ENCODE measurements around the gene PRKN. TPM values are rescaled to one million over a fixed set of nuclear protein-coding genes. Genes with fewer than 3 reads are reported as not detected.

PRKN gene
- total RNA-seq, 1 experiment from 2014 or later = 2.0 TPM

- DNase-seq = no peak
- Histone ChIP-seq H3T11ph (ENCODE audit: low read length) (no peak overlapping the region), H2BK5ac (ENCODE audit: insufficient read length, low read length) (no peak overlapping the region), H4K91ac (ENCODE audit: insufficient read length, low read depth, low read length) (no peak overlapping the region), H3K56ac (ENCODE audit: insufficient read length, low read depth, low read length) (no peak overlapping the region), H3K23ac (ENCODE audit: insufficient read length, low read depth, low read length) (no peak overlapping the region), H2BK12ac (ENCODE audit: insufficient read length, low read depth, low read length) (no peak overlapping the region), H2BK15ac (ENCODE audit: low read depth, low read length) (no peak overlapping the region), H2AK5ac (ENCODE audit: insufficient read length, low read length) (no peak overlapping the region), H3K9ac (ENCODE audit: extremely low read depth, insufficient read length, low read length) (no peak overlapping the region), H4K20me1 (ENCODE audit: control insufficient read depth, insufficient read depth, insufficient read length) (no peaks in the 10 kb centered on the region), H3K4ac (ENCODE audit: low read depth, low read length) (no peak overlapping the region), H3K14ac (ENCODE audit: insufficient read depth, low read length) (no peak overlapping the region), H3K79me1 (ENCODE audit: insufficient read depth, low read depth, low read length, poor library complexity, severe bottlenecking) (no peaks in the 10 kb centered on the region), H3K4me1 (ENCODE audit: insufficient read depth, low read length) (no peaks in the 10 kb centered on the region), H3K27ac (ENCODE audit: insufficient read length, low read depth, low read length) (no peak overlapping the region), H2AFZ (ENCODE audit: low read length) (no peak overlapping the region), H3K4me2 (ENCODE audit: insufficient read depth, insufficient read length, low read length) (no peak overlapping the region), H4K5ac (ENCODE audit: insufficient read length, low read depth, low read length) (no peak overlapping the region), H3K23me2 (ENCODE audit: insufficient read length, low read depth, low read length, poor library complexity, severe bottlenecking) (no peaks in the 10 kb centered on the region), H3K27me3 (ENCODE audit: insufficient read depth, low read length) (no peaks in the 10 kb centered on the region), H3K9me3 (ENCODE audit: control insufficient read depth, low read depth, low read length) (no peaks in the 10 kb centered on the region), H2BK20ac (ENCODE audit: low read depth, low read length, poor library complexity, severe bottlenecking) (no peak overlapping the region), H3K79me2 (ENCODE audit: insufficient read depth, low read length) (no peaks in the 10 kb centered on the region), H2BK120ac (ENCODE audit: low read depth, low read length, poor library complexity, severe bottlenecking) (no peak overlapping the region), H3K18ac (ENCODE audit: insufficient read length, low read depth, low read length) (no peak overlapping the region), H4K8ac (replicated peaks; ENCODE audit: insufficient read length, low read depth, low read length) (no peak overlapping the region)
- no peaks in the 10 kb centered on the region; a peak in 1 of 5 replicates for H3K9me3 Mint-ChIP-seq
- peak overlapping the region in 1 of 3 experiments; percentile 52; a peak in 1 of 7 replicates for H3K27ac Mint-ChIP-seq
- no peaks in the 10 kb centered on the region for H3K4me1 Mint-ChIP-seq
- no peaks in the 10 kb centered on the region for H3K36me3 Mint-ChIP-seq (ENCODE audit: insufficient read depth in 1 of 3, low read depth in 3 of 3)
- no CpG with 5 or more reads among the region's 1 CpG for WGBS (ENCODE audit: extremely low coverage, insufficient read length, low lambda C conversion rate)
- TF ChIP-seq, protein P1, sequence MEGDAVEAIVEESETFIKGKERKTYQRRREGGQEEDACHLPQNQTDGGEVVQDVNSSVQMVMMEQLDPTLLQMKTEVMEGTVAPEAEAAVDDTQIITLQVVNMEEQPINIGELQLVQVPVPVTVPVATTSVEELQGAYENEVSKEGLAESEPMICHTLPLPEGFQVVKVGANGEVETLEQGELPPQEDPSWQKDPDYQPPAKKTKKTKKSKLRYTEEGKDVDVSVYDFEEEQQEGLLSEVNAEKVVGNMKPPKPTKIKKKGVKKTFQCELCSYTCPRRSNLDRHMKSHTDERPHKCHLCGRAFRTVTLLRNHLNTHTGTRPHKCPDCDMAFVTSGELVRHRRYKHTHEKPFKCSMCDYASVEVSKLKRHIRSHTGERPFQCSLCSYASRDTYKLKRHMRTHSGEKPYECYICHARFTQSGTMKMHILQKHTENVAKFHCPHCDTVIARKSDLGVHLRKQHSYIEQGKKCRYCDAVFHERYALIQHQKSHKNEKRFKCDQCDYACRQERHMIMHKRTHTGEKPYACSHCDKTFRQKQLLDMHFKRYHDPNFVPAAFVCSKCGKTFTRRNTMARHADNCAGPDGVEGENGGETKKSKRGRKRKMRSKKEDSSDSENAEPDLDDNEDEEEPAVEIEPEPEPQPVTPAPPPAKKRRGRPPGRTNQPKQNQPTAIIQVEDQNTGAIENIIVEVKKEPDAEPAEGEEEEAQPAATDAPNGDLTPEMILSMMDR (conservative IDR thresholded peaks at IDR 0.05) = no peak
- H3K27me3 Mint-ChIP-seq (ENCODE audit: low read depth) = no peaks in the 10 kb centered on the region
- H3K4me3 Mint-ChIP-seq = no peak overlapping the region
Observed at GRCh38 chr6:162681447-162681846, 46.1 kb downstream of the PRKN start.
